ENCODE measurements around the gene KCNJ10.
A peak's percentile ranks its signal among the peaks of the same experiment; 100 is the strongest.

KCNJ10 gene

GRCh38 chr1:160017592-160017991 lies 52.4 kb downstream of the KCNJ10 start:
- Mint-ChIP-seq H3K4me3 (no peak overlapping the region), H3K27ac (ENCODE audit: low read depth) (no peak overlapping the region)
- no peak for ATAC-seq (replicated peaks; ENCODE audit: extremely low read depth, poor library complexity, severe bottlenecking)

DNA sequence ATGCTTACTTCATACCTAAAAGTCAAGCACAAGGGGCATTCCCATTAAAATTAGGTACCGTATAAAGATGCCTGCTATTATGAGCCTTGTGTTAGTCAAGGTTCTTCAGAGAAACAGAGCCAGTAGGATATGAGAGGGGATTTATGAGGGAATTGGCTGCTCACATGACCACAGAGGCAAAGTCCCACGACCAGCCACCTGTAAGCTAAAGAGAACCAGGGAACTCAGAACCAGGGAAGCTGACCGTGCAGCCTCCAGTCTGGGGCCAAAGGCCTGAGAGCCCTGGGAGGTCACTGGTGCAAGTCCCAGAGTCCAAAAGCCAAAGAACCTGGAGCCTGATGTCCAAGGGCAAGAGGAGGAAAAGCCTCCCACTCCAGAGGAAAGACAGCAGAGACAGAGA lies 58.2 kb downstream of the KCNJ10 start:
- Mint-ChIP-seq H3K27ac (ENCODE audit: low read depth) (no peak overlapping the region), H3K27me3 (peaks cover 37% of the 10 kb centered on the region), H3K9me3 (no peaks in the 10 kb centered on the region), H3K36me3 (ENCODE audit: insufficient read depth) (no peaks in the 10 kb centered on the region), H3K4me3 (no peak overlapping the region), H3K4me1 (no peaks in the 10 kb centered on the region)
- ATAC-seq (replicated peaks; ENCODE audit: extremely low read depth, poor library complexity, severe bottlenecking), result no peak
- no peak for DNase-seq (ENCODE audit: low spot score in 2 of 2)

More at GRCh38 chr1:160017592-160017991, 52.4 kb downstream of the KCNJ10 start:
- Mint-ChIP-seq H3K36me3 (ENCODE audit: insufficient read depth) (no peaks in the 10 kb centered on the region), H3K4me1 (no peaks in the 10 kb centered on the region), H3K27me3 (peaks cover 38% of the 10 kb centered on the region), H3K9me3 (no peaks in the 10 kb centered on the region)
- no peak for DNase-seq (ENCODE audit: low spot score in 2 of 2)

- Mint-ChIP-seq H3K9me3 (no peaks in the 10 kb centered on the region), H3K27ac (ENCODE audit: low read depth) (no peak overlapping the region)
Measured at GRCh38 chr1:160009801-160010200, 60.2 kb downstream of the KCNJ10 start.

GRCh38 chr1:160009081-160009480 lies 60.9 kb downstream of the KCNJ10 start:
- Mint-ChIP-seq H3K4me3 (no peak overlapping the region), H3K27ac (ENCODE audit: low read depth) (no peak overlapping the region), H3K4me1 (no peaks in the 10 kb centered on the region), H3K9me3 (no peaks in the 10 kb centered on the region), H3K27me3 (peaks cover 35% of the 10 kb centered on the region), H3K36me3 (ENCODE audit: insufficient read depth) (no peaks in the 10 kb centered on the region)
- DNase-seq (ENCODE audit: low spot score in 2 of 2) (no peak), ATAC-seq (replicated peaks; ENCODE audit: extremely low read depth, poor library complexity, severe bottlenecking) (no peak)

More at GRCh38 chr1:160009801-160010200, 60.2 kb downstream of the KCNJ10 start:
- ATAC-seq (replicated peaks; ENCODE audit: extremely low read depth, poor library complexity, severe bottlenecking), result no peak
- DNase-seq (ENCODE audit: low spot score in 2 of 2), result no peak
- Mint-ChIP-seq H3K36me3 (ENCODE audit: insufficient read depth) (no peaks in the 10 kb centered on the region), H3K4me3 (no peak overlapping the region), H3K4me1 (no peaks in the 10 kb centered on the region), H3K27me3 (peaks cover 37% of the 10 kb centered on the region)

- Mint-ChIP-seq H3K27me3 (peaks cover 24% of the 10 kb centered on the region), H3K9me3 (no peaks in the 10 kb centered on the region), H3K36me3 (ENCODE audit: insufficient read depth) (no peaks in the 10 kb centered on the region), H3K27ac (ENCODE audit: low read depth) (no peak overlapping the region), H3K4me3 (no peak overlapping the region), H3K4me1 (no peaks in the 10 kb centered on the region)
- DNase-seq (ENCODE audit: low spot score in 2 of 2) (no peak), ATAC-seq (replicated peaks; ENCODE audit: extremely low read depth, poor library complexity, severe bottlenecking) (no peak)
Measured at GRCh38 chr1:160007577-160008200, 62.3 kb downstream of the KCNJ10 start.

- peaks cover 24% of the 10 kb centered on the region for H3K27me3 Mint-ChIP-seq
- H3K36me3 Mint-ChIP-seq (ENCODE audit: insufficient read depth), result no peaks in the 10 kb centered on the region
- peak; percentile 42 to 44 for DNase-seq (ENCODE audit: low spot score in 2 of 2)
Measured at GRCh38 chr1:160006312-160006940, 63.5 kb downstream of the KCNJ10 start.

DNA sequence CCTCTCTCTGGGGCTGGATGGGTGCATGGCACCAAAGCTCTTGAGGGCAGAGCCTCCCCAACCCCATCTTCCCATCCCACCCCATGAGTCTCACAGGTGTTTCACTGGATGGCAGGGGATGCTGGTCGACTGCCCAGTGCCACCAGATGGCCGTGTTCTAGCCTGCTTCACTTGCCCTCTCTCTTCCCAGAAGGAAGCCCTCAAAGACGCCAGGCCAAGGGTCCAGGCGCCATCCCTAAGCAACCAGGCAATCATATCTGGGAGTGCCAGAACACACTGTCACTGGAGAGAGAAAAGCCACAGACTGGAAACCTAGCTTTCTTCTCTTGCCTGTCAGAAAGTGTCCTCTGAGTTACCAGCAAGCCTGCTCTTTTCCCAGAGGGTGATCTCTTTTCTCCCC lies 64.9 kb downstream of the KCNJ10 start:
- Mint-ChIP-seq H3K27me3 (peaks cover 14% of the 10 kb centered on the region), H3K9me3 (no peaks in the 10 kb centered on the region)
- DNase-seq (ENCODE audit: low spot score in 2 of 2), result no peak

More at GRCh38 chr1:160006312-160006940, 63.5 kb downstream of the KCNJ10 start:
- no peaks in the 10 kb centered on the region for H3K4me1 Mint-ChIP-seq
- peak; percentile 81 for ATAC-seq (replicated peaks; ENCODE audit: extremely low read depth, poor library complexity, severe bottlenecking)
- no peak overlapping the region for H3K4me3 Mint-ChIP-seq
- no peaks in the 10 kb centered on the region for H3K9me3 Mint-ChIP-seq
- no peak overlapping the region for H3K27ac Mint-ChIP-seq (ENCODE audit: low read depth)

DNA sequence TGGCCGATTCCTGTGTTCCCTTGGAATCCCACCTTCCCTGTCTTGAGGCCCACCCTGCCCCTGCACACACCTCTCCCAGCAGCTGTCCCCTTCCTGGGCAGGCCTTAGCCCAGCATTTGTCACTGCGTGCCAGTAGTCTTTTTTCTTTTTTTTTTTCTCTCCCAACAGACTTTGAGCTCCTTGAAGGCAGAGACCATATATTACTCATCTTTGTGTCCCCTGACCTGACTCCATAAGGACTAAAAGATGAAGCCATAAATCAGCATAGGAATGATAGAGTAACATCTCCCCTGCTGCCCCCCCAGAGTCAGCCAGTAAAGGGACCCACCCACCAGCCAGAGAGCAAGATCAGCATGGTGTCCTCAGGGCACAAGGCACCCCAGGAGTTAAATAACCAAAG lies 65.5 kb downstream of the KCNJ10 start:
- Mint-ChIP-seq H3K4me3 (no peak overlapping the region), H3K27me3 (peaks cover 7% of the 10 kb centered on the region), H3K4me1 (no peaks in the 10 kb centered on the region), H3K9me3 (no peaks in the 10 kb centered on the region), H3K36me3 (ENCODE audit: insufficient read depth) (no peaks in the 10 kb centered on the region), H3K27ac (ENCODE audit: low read depth) (no peak overlapping the region)
- DNase-seq (ENCODE audit: low spot score in 2 of 2), result no peak
- no peak for ATAC-seq (replicated peaks; ENCODE audit: extremely low read depth, poor library complexity, severe bottlenecking)

More for the DNA sequence above, 64.9 kb downstream of the KCNJ10 start:
- Mint-ChIP-seq H3K4me3 (no peak overlapping the region), H3K27ac (ENCODE audit: low read depth) (no peak overlapping the region), H3K4me1 (no peaks in the 10 kb centered on the region), H3K36me3 (ENCODE audit: insufficient read depth) (no peaks in the 10 kb centered on the region)
- no peak for ATAC-seq (replicated peaks; ENCODE audit: extremely low read depth, poor library complexity, severe bottlenecking)

- Mint-ChIP-seq H3K4me1 (no peaks in the 10 kb centered on the region), H3K27ac (ENCODE audit: low read depth) (no peak overlapping the region), H3K27me3 (peaks cover 3% of the 10 kb centered on the region), H3K4me3 (no peak overlapping the region), H3K9me3 (no peaks in the 10 kb centered on the region), H3K36me3 (ENCODE audit: insufficient read depth) (no peaks in the 10 kb centered on the region)
- no peak for DNase-seq (ENCODE audit: low spot score in 2 of 2)
- ATAC-seq (replicated peaks; ENCODE audit: extremely low read depth, poor library complexity, severe bottlenecking), result no peak
Measured at GRCh38 chr1:160004001-160004400, 66.0 kb downstream of the KCNJ10 start.

DNA sequence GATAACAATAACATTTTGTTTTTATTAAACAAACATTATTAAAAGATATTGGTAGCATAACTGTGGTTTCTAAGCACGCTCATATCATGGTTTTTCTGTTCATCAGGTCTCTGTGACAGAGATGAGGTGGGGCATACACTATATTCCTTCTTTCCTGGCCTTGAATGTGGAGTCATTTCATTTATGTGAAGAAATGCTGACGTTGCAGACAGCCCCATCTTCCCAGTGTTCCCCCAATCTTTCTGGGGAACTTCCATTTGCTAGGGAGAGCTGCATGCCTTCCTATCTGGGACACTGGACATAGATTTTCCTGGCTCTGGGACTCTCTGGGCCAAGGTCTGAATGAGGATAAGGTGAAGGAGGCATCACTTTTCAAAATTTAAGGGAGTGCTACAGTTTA lies 68.5 kb downstream of the KCNJ10 start:
- ATAC-seq (replicated peaks; ENCODE audit: extremely low read depth, poor library complexity, severe bottlenecking) (no peak), DNase-seq (ENCODE audit: low spot score in 2 of 2) (no peak)
- Mint-ChIP-seq H3K4me3 (no peak overlapping the region), H3K9me3 (no peaks in the 10 kb centered on the region), H3K4me1 (no peaks in the 10 kb centered on the region), H3K27me3 (peaks cover 7% of the 10 kb centered on the region), H3K36me3 (ENCODE audit: insufficient read depth) (no peaks in the 10 kb centered on the region), H3K27ac (ENCODE audit: low read depth) (no peak overlapping the region)

DNA sequence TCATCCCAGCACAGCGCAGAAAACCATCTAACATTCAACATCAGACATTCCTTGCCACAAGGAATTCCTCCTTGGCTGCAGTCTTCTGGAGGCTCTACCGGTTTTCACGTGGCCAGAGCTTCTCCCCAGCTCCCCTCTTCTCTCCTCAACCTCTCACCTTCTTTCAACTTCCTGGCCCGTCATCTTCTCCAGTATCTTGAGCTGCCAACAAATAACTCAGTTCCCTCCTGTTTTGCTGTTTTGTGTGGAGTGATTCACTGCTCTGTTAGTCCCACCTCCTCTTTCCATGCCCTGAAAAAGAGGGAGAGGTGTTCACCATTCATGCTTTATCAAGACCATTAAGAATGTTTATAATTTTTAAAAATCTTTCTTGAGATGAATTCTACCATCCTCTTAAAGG lies 70.8 kb downstream of the KCNJ10 start:
- no peaks in the 10 kb centered on the region for H3K9me3 Mint-ChIP-seq
- DNase-seq (ENCODE audit: low spot score in 2 of 2) (no peak), ATAC-seq (replicated peaks; ENCODE audit: extremely low read depth, poor library complexity, severe bottlenecking) (no peak)
- H3K27ac Mint-ChIP-seq (ENCODE audit: low read depth), result no peak overlapping the region
- H3K4me1 Mint-ChIP-seq, result no peaks in the 10 kb centered on the region
- H3K27me3 Mint-ChIP-seq, result peaks cover 25% of the 10 kb centered on the region
- no peaks in the 10 kb centered on the region for H3K36me3 Mint-ChIP-seq (ENCODE audit: insufficient read depth)
- H3K4me3 Mint-ChIP-seq, result no peak overlapping the region

GRCh38 chr1:159996653-159997052 lies 73.3 kb downstream of the KCNJ10 start:
- ATAC-seq (replicated peaks; ENCODE audit: extremely low read depth, poor library complexity, severe bottlenecking) (no peak), DNase-seq (ENCODE audit: low spot score in 2 of 2) (no peak)
- no peaks in the 10 kb centered on the region for H3K36me3 Mint-ChIP-seq (ENCODE audit: insufficient read depth)
- peaks cover 44% of the 10 kb centered on the region for H3K27me3 Mint-ChIP-seq
- no peak overlapping the region for H3K27ac Mint-ChIP-seq (ENCODE audit: low read depth)
- no peaks in the 10 kb centered on the region for H3K9me3 Mint-ChIP-seq
- H3K4me1 Mint-ChIP-seq, result no peaks in the 10 kb centered on the region
- no peak overlapping the region for H3K4me3 Mint-ChIP-seq

GRCh38 chr1:159994896-159995295 lies 75.1 kb downstream of the KCNJ10 start:
- Mint-ChIP-seq H3K36me3 (ENCODE audit: insufficient read depth) (no peaks in the 10 kb centered on the region), H3K27ac (ENCODE audit: low read depth) (no peak overlapping the region), H3K27me3 (peaks cover 54% of the 10 kb centered on the region), H3K4me1 (no peaks in the 10 kb centered on the region), H3K4me3 (no peak overlapping the region), H3K9me3 (no peaks in the 10 kb centered on the region)
- DNase-seq (ENCODE audit: low spot score in 2 of 2) (no peak), ATAC-seq (replicated peaks; ENCODE audit: extremely low read depth, poor library complexity, severe bottlenecking) (no peak)

All from central memory CD8-positive, alpha-beta T cell (primary cell).